Measurements from ENCODE around the gene CABYR. TPM values are rescaled to one million over a fixed set of nuclear protein-coding genes. Genes with fewer than 3 reads are reported as not detected.

CABYR gene
- total RNA-seq, 3 donors from 2014 or later, result 0.64 to 5.9 (median 4.5) TPM

DNA sequence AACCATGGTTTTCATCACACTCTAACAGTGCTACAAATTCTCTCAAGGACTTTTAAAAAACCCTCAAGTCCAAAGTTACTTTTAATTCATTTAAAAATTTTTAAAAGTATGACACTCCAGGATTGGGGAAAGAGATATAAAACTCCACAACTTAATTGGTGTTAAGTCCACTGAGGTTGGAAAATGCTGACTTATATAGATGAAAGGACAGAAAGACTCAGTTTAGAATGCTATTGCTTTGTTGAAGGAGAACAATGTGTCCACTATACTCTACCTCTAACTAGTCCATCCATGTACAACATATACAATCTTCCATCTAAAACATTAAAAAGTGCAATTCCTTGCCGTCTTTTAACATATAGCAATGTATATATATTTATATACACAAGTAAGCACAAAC is 41.2 kb downstream of the CABYR start:
- Histone ChIP-seq H3K4me1 (no peaks in the 10 kb centered on the region), H3K36me3 (no peaks in the 10 kb centered on the region), H3K27me3 (no peaks in the 10 kb centered on the region), H3K4me3 (no peak overlapping the region), H3K27ac (no peak overlapping the region), H3K9me3 (no peaks in the 10 kb centered on the region)
- no peak for TF ChIP-seq POLR2A (IDR thresholded peaks at IDR 0.05)
- TF ChIP-seq POLR2AphosphoS5 (IDR thresholded peaks at IDR 0.05), result no peak
- TF ChIP-seq CTCF (IDR thresholded peaks at IDR 0.05), result no peak
- intact Hi-C loops (cut with DNase I; ENCODE audit: low total_unique reads), result no loop called here
- no peak for DNase-seq (ENCODE audit: low spot score in 2 of 2)

DNA sequence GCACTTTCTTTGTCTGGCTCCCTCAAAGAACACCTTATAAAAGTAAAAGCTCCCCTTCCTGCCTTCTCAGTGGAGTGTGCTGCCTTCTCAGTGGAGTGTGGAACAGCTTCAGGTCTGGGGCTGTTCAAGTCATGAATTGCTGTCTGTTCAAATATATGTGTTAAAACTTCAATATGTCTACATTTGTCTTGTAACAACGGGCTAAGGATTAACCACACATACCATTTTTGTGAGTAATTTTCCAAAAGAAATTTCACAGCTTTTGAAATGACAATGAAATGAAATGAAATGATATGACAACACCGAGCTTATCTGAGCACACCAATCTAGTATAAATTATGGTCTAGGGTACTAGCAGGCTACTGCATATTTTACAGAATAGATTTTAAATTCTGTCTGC is 42.9 kb downstream of the CABYR start:
- no peaks in the 10 kb centered on the region for H3K9me3 ChIP-seq
- H3K36me3 ChIP-seq, result no peaks in the 10 kb centered on the region
- H3K27ac ChIP-seq, result no peak overlapping the region
- no peaks in the 10 kb centered on the region for H3K4me1 ChIP-seq
- TF ChIP-seq POLR2A (IDR thresholded peaks at IDR 0.05), result no peak
- TF ChIP-seq POLR2AphosphoS5 (IDR thresholded peaks at IDR 0.05), result no peak
- no peak for TF ChIP-seq CTCF (IDR thresholded peaks at IDR 0.05)
- no peak for DNase-seq (ENCODE audit: low spot score in 2 of 2)
- no peak overlapping the region for H3K4me3 ChIP-seq
- no peaks in the 10 kb centered on the region for H3K27me3 ChIP-seq
- intact Hi-C loops (cut with DNase I; ENCODE audit: low total_unique reads), result no loop called here

GRCh38 chr18:24185805-24186204 is 46.9 kb downstream of the CABYR start:
- H3K36me3 ChIP-seq, result no peaks in the 10 kb centered on the region
- no peaks in the 10 kb centered on the region for H3K9me3 ChIP-seq
- H3K27me3 ChIP-seq, result no peaks in the 10 kb centered on the region
- H3K27ac ChIP-seq, result no peak overlapping the region
- no peaks in the 10 kb centered on the region for H3K4me1 ChIP-seq
- DNase-seq (ENCODE audit: low spot score in 2 of 2), result no peak
- intact Hi-C loops (cut with DNase I; ENCODE audit: low total_unique reads), result no loop called here
- TF ChIP-seq CTCF (IDR thresholded peaks at IDR 0.05), result no peak
- TF ChIP-seq POLR2AphosphoS5 (IDR thresholded peaks at IDR 0.05), result no peak
- TF ChIP-seq POLR2A (IDR thresholded peaks at IDR 0.05), result no peak
- no peak overlapping the region for H3K4me3 ChIP-seq

DNA sequence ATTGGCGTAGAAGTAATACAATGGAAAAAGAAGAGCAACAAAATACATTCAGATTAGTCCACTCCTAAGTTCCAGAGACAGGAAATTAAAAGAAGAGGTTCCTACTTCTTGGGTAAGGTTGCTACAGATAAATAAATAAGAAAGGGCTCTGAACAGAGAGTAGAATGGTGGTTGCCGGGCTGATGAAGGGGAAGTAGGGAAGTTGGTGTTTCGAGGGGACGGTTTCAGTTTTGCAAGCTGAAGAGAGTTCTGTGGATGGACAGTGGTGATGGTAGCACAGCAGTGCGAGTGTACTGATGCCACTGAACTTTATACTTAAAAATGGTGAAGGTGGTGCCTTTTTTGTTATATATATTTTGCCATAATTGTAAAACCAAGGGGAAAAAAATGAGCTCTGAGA is 48.2 kb downstream of the CABYR start:
- no peak overlapping the region for H3K27ac ChIP-seq
- H3K27me3 ChIP-seq, result no peaks in the 10 kb centered on the region
- no peaks in the 10 kb centered on the region for H3K36me3 ChIP-seq
- H3K4me3 ChIP-seq, result no peak overlapping the region
- no peaks in the 10 kb centered on the region for H3K4me1 ChIP-seq
- no peaks in the 10 kb centered on the region for H3K9me3 ChIP-seq
- DNase-seq (ENCODE audit: low spot score in 2 of 2), result no peak
- intact Hi-C loops (cut with DNase I; ENCODE audit: low total_unique reads), result no loop called here
- TF ChIP-seq POLR2AphosphoS5 (IDR thresholded peaks at IDR 0.05) (no peak), CTCF (IDR thresholded peaks at IDR 0.05) (no peak), POLR2A (IDR thresholded peaks at IDR 0.05) (no peak)

- Histone ChIP-seq H3K36me3 (no peaks in the 10 kb centered on the region), H3K27ac (no peak overlapping the region), H3K27me3 (no peaks in the 10 kb centered on the region), H3K9me3 (no peaks in the 10 kb centered on the region), H3K4me3 (no peak overlapping the region), H3K4me1 (no peaks in the 10 kb centered on the region)
- TF ChIP-seq POLR2A (IDR thresholded peaks at IDR 0.05), result no peak
- no peak for TF ChIP-seq POLR2AphosphoS5 (IDR thresholded peaks at IDR 0.05)
- TF ChIP-seq CTCF (IDR thresholded peaks at IDR 0.05), result no peak
- no peak for DNase-seq (ENCODE audit: low spot score in 2 of 2)
- intact Hi-C loops (cut with DNase I; ENCODE audit: low total_unique reads), result no loop called here
These were observed 48.8 kb downstream of the CABYR start for GRCh38 chr18:24187689-24188088.

All from breast epithelium (tissue), 4 donors.